ENCODE results near the gene YY1. TPM values are rescaled to one million over a fixed set of nuclear protein-coding genes. Genes with fewer than 3 reads are reported as not detected.
"Not testable (repeated sequence)": the region's sequence is repeated elsewhere in the genome, so short reads cannot be mapped to it uniquely, and the experiment has no call there.

The YY1 gene
- total RNA-seq, 1 donor from 2014 or later, result 79.8 TPM

DNA sequence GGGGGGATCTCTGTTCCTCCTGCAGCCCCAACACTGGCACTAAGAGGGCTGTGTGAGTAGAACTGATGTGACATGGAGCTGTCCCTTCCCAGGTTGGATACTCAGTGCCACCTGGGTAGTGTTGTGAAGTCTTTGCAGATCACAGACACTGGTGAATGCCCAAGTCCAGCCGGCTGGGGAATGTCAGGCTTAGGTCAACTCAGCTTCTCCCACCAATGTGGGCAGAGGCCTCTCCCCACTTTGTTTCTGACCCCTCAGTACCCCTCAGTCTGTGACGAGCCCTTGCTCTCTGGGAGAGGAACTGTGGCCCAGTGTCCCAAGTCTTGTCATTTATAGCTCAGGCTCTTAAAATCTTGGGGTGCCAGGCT is 56.0 kb downstream of the YY1 start:
- no peak for TF ChIP-seq CTCF (conservative IDR thresholded peaks at IDR 0.05)
- Mint-ChIP-seq H3K4me3 (no peak overlapping the region), H3K9me3 (no peaks in the 10 kb centered on the region), H3K27ac (no peak overlapping the region), H3K36me3 (no peaks in the 10 kb centered on the region), H3K27me3 (no peaks in the 10 kb centered on the region), H3K4me1 (ENCODE audit: unreplicated experiment) (peaks cover 9% of the 10 kb centered on the region)
- no peak for DNase-seq (ENCODE audit: extremely low spot score, unreplicated experiment)

- no peaks in the 10 kb centered on the region for H3K9me3 Mint-ChIP-seq
- no peaks in the 10 kb centered on the region for H3K27me3 Mint-ChIP-seq
- H3K27ac Mint-ChIP-seq, result no peak overlapping the region
- peaks cover 9% of the 10 kb centered on the region for H3K4me1 Mint-ChIP-seq (ENCODE audit: unreplicated experiment)
- no peak overlapping the region for H3K4me3 Mint-ChIP-seq
- DNase-seq (ENCODE audit: extremely low spot score, unreplicated experiment), result no peak
- no peaks in the 10 kb centered on the region for H3K36me3 Mint-ChIP-seq
- no peak for TF ChIP-seq CTCF (conservative IDR thresholded peaks at IDR 0.05)
Measured at GRCh38 chr14:100295376-100296105, 56.6 kb downstream of the YY1 start.

DNA sequence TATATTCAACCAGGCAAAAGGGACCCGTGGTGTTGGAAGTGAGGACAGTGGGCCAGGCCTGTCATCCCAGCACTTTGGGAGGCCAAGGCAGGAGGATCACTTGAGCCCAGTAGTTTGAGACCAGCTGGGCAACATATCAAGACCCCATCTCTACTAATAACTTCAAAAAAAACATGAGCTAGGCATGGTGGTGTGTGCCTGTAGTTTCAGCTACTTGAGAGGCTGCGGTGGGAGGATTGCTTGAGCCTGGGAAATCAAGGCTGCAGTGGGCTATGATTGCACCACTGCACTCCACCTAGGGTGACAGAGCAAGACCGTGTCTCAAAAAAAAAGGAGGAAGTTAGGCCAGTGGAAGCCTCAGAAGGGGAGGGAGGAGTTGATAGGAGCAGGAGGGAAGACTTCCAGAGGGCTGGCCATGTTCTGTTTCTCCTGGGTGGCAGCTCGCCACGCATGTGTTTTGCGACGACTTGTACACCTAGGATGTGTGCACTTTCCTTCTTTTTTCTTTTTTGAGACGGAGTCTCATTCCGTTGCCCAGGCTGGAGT is 57.2 kb downstream of the YY1 start:
- H3K27ac Mint-ChIP-seq, result no peak overlapping the region
- H3K27me3 Mint-ChIP-seq, result no peaks in the 10 kb centered on the region
- H3K9me3 Mint-ChIP-seq, result no peaks in the 10 kb centered on the region
- no peak for TF ChIP-seq CTCF (conservative IDR thresholded peaks at IDR 0.05)
- DNase-seq (ENCODE audit: extremely low spot score, unreplicated experiment), result no peak
- no peak overlapping the region for H3K4me3 Mint-ChIP-seq
- peaks cover 4% of the 10 kb centered on the region for H3K4me1 Mint-ChIP-seq (ENCODE audit: unreplicated experiment)
- H3K36me3 Mint-ChIP-seq, result no peaks in the 10 kb centered on the region

DNA sequence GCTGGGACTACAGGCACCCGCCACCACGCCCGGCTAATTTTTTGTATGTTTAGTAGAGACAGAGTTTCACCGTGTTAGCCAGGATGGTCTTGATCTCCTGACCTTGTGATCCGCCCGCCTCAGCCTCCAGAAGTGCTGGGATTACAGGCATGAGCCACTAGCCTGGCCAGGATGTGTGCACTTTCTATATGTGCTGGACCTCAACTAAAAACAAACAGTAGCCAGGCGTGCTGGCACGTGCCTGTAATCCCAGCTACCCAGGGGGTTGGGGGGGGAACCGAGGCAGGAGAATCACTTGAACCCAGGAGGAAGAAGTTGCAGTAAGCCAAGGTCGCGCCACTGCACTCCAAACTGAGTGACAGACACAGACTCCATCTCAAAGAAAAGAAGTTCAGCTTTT is 57.8 kb downstream of the YY1 start:
- not testable (repeated sequence) for H3K27ac Mint-ChIP-seq; H3K27me3 Mint-ChIP-seq; H3K36me3 Mint-ChIP-seq; H3K9me3 Mint-ChIP-seq; H3K4me3 Mint-ChIP-seq; H3K4me1 Mint-ChIP-seq (ENCODE audit: unreplicated experiment); DNase-seq (ENCODE audit: extremely low spot score, unreplicated experiment)

DNA sequence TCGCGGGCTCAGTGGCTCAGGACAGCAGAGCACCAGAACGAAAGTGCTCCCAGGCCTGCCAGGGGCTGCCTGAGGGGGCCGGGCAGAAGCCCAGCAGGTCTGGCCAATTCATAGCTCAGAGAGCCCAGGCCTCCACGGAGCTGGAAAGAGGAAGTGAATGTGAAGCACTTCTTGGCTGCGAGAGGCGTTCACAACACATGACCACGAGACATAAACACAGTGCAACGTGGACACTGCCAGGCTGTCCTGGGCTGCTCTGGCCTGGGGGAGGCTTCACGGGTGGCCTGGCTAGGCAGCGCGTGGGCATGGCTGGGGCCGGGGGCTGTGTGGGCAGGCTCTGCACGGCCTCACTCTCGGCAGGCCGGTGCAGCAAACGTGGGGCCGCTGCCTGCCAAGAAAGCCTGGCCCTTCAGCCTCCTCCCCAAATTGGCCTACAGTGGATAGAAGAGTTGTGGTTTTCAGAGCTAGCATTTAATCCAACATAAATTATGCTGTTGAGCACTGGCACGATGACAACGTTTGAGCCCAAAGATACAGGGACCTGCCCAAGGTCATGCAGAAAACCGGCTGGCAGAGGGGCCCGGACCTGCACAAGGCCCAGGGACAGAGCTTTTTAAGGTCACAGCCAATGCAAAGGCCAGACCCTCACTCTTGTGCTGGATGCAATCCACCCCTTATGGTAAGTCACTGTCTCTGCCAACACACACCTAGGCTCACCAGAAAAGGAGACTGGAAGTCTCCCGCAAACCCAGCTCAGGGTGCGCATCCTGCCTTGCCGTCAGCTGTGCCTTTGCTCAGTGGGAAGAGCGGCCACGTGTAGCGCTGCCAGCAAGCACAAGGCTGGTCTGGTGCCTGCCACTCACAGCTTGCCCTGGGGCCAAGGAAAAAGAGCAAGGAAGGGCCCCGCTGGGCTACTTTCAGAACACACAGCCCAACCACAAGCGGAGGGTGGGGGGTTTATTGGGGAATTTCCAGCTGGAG is 58.7 kb downstream of the YY1 start:
- no peaks in the 10 kb centered on the region for H3K27me3 Mint-ChIP-seq
- no peaks in the 10 kb centered on the region for H3K9me3 Mint-ChIP-seq
- TF ChIP-seq CTCF (conservative IDR thresholded peaks at IDR 0.05), result no peak
- DNase-seq (ENCODE audit: extremely low spot score, unreplicated experiment), result no peak
- no peak overlapping the region for H3K27ac Mint-ChIP-seq
- H3K36me3 Mint-ChIP-seq, result peaks cover 1% of the 10 kb centered on the region
- H3K4me3 Mint-ChIP-seq, result no peak overlapping the region
- peaks cover 6% of the 10 kb centered on the region for H3K4me1 Mint-ChIP-seq (ENCODE audit: unreplicated experiment)

Measured in type B pancreatic cell (in vitro differentiated cells).